ENCODE measurements around the gene MTG1. TPM values are rescaled to one million over a fixed set of nuclear protein-coding genes. Genes with fewer than 3 reads are reported as not detected.

MTG1 gene
- total RNA-seq, 4 donors from 2014 or later, result 14.8 to 29.7 (median 23.1) TPM

- TF ChIP-seq CTCF (IDR thresholded peaks at IDR 0.05; ENCODE audit: low read depth), result no peak
These were observed 46.8 kb downstream of the MTG1 start for GRCh38 chr10:133440633-133441285.

GRCh38 chr10:133441780-133442179, 47.8 kb downstream of the MTG1 start:
- TF ChIP-seq CTCF (IDR thresholded peaks at IDR 0.05; ENCODE audit: low read depth), result no peak

GRCh38 chr10:133442191-133442966, 48.4 kb downstream of the MTG1 start:
- no peak for TF ChIP-seq CTCF (IDR thresholded peaks at IDR 0.05; ENCODE audit: low read depth)

- no peak for TF ChIP-seq CTCF (IDR thresholded peaks at IDR 0.05; ENCODE audit: low read depth)
These were observed 49.3 kb downstream of the MTG1 start for GRCh38 chr10:133442967-133443924.

- no peak for TF ChIP-seq CTCF (IDR thresholded peaks at IDR 0.05; ENCODE audit: low read depth)
These were observed 50.6 kb downstream of the MTG1 start for GRCh38 chr10:133444342-133445267.

GRCh38 chr10:133445268-133445732, 51.3 kb downstream of the MTG1 start:
- no peak for TF ChIP-seq CTCF (IDR thresholded peaks at IDR 0.05; ENCODE audit: low read depth)
